Activated T-helper 17 cell treated with anti-CD3 and anti-CD28 coated beads, Interleukin-2, amount 50 U/mL, for 72 hours (primary cell): ENCODE results near the gene ACTL7B. TPM values are rescaled to one million over a fixed set of nuclear protein-coding genes. Genes with fewer than 3 reads are reported as not detected.
A peak's percentile ranks its signal among the peaks of the same experiment; 100 is the strongest.
"Not testable (repeated sequence)": the region's sequence is repeated elsewhere in the genome, so short reads cannot be mapped to it uniquely, and the experiment has no call there.

ENCODE experiments used
- ATAC-seq: fragments of 150-1000 bp; cut with Tn5 transposase; replicated peaks from 2 replicates; pipeline ENCODE4 v1.10.0; 2021; ENCODE audit warnings: mild to moderate bottlenecking, moderate library complexity
- H3K27ac Mint-ChIP-seq: one replicate; pipeline ENCODE4 v1.8.0; 2022; ENCODE audit warnings: mixed read lengths
- H3K27me3 Mint-ChIP-seq: one replicate; pipeline ENCODE4 v1.8.0; 2022; ENCODE audit warnings: mixed read lengths
- H3K36me3 Mint-ChIP-seq: one replicate; pipeline ENCODE4 v1.8.0; 2022; ENCODE audit warnings: low read depth, mild to moderate bottlenecking, mixed read lengths
- H3K4me1 Mint-ChIP-seq: one replicate; pipeline ENCODE4 v1.8.0; 2022; ENCODE audit warnings: mixed read lengths
- H3K4me3 Mint-ChIP-seq: one replicate; pipeline ENCODE4 v1.8.0; 2022; ENCODE audit warnings: mild to moderate bottlenecking, mixed read lengths
- H3K9me3 Mint-ChIP-seq: one replicate; pipeline ENCODE4 v1.8.0; 2022; ENCODE audit warnings: mixed read lengths
- total RNA-seq, 2 donors: library from RNA; stranded (reverse); gene quantifications; one replicate each; pipeline ENCODE4 v1.2.3, GENCODE V29; 2022

ACTL7B gene, protein sequence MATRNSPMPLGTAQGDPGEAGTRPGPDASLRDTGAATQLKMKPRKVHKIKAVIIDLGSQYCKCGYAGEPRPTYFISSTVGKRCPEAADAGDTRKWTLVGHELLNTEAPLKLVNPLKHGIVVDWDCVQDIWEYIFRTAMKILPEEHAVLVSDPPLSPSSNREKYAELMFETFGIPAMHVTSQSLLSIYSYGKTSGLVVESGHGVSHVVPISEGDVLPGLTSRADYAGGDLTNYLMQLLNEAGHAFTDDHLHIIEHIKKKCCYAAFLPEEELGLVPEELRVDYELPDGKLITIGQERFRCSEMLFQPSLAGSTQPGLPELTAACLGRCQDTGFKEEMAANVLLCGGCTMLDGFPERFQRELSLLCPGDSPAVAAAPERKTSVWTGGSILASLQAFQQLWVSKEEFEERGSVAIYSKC
- under 1 TPM; 0.11 TPM for total RNA-seq

DNA sequence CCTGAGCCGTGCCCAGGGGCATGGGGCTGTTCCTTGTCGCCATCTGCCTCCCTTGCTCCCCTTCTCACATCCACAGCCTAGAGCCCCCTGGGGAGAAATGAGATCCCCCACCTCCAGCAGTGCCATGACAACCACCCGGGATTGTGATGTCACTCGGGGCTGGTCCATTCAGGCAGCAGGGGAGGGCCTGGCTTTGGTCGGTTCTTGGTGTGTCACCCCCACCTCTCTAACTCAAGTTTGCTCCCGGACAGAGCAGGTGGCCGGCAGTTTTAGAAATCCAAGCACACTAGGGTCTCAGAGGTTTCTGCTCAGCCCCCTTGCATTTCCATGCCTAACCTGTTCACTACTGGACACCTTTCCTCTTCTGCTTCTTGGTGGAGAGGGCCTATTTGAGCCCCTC, at the start of gene ACTL7B:
Gene ACTL7B (minus strand): TSS at position 99 of the 400 bp plus-strand sequence. CDS start 56 bp downstream, at position 43.
- H3K4me1 Mint-ChIP-seq = no peaks in the 10 kb centered on the region
- H3K27me3 Mint-ChIP-seq = no peaks in the 10 kb centered on the region
- H3K9me3 Mint-ChIP-seq = no peaks in the 10 kb centered on the region
- no peak within 1 kb of the TSS for H3K4me3 Mint-ChIP-seq
- no peak within 1 kb of the TSS for H3K27ac Mint-ChIP-seq
- no peak for ATAC-seq
- no peaks in the 10 kb centered on the region for H3K36me3 Mint-ChIP-seq

DNA sequence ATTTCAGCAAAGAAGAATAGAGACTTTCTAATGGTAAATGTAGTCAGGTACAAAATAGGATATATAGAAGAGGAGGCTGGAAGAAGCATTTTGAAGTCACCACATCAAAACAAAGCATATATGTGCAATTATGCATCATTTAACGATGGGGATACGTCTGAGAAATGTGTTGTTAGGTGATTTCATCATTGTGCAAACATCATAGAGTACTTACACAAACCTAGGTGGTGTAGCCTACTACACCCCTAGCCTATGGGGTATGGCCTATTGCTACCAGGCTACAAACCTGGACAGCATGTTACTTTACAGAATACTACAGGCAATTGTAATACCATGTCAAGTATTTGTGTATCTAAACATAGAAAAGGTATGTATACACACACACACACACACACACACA, 49.7 kb upstream of the ACTL7B start:
- ATAC-seq = no peak
- Mint-ChIP-seq H3K27ac (no peak overlapping the region), H3K27me3 (no peaks in the 10 kb centered on the region), H3K4me1 (no peaks in the 10 kb centered on the region), H3K36me3 (peaks cover 100% of the 10 kb centered on the region), H3K9me3 (no peaks in the 10 kb centered on the region), H3K4me3 (no peak overlapping the region)

DNA sequence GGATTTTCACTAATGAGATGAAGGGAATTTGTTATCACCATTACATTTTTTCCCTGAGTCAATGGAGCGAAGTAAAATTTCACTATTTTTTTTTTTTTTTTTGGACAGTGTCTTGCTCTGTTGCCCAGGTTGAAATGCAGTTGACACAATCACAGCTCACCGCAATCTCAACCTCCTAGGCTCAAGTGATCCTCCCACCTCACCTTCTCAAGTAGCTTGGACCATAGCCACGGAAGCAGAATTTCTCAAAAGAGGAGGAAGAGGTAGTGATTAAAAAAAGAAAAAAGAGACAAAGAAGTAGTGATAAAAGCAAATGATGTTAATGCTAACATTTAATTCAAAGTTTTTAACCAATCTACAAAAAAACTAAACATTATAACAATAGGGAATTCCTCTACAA, 48.4 kb upstream of the ACTL7B start:
- Mint-ChIP-seq H3K4me3 (no peak overlapping the region), H3K27me3 (no peaks in the 10 kb centered on the region), H3K27ac (no peak overlapping the region), H3K4me1 (no peaks in the 10 kb centered on the region), H3K9me3 (no peaks in the 10 kb centered on the region), H3K36me3 (peaks cover 100% of the 10 kb centered on the region)
- ATAC-seq = no peak

DNA sequence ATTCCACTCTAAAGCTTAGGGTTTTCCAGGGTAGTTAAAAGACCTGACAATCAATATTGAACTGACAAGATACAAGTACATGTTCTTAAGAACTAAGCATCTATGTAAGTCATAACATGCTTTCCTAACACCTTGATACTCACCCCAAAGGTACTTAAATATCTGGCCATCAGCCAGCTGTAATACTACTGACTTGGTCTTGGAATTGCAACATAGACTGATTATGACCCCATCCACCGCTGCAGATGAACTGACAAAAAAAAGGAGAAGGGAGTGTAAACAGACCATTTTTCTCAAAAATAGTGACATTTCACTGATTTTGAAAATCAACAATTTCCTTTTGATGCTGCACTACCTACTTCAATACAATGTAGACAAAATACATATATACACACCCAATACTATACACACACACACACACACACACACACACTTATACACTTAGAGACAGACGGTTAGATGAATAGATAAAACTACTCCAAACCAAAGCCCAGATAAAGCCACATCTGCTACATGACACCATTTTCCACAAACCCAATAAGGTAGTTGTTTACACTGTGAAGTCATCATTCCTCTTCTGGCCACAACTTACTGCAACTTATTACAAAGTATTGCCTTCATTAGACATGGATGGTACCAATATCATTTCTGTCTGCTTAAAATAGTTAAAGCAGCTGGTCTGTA, 47.8 kb upstream of the ACTL7B start:
- no peak for ATAC-seq
- no peak overlapping the region for H3K4me3 Mint-ChIP-seq
- H3K4me1 Mint-ChIP-seq = no peaks in the 10 kb centered on the region
- peaks cover 100% of the 10 kb centered on the region for H3K36me3 Mint-ChIP-seq
- no peaks in the 10 kb centered on the region for H3K27me3 Mint-ChIP-seq
- no peaks in the 10 kb centered on the region for H3K9me3 Mint-ChIP-seq
- H3K27ac Mint-ChIP-seq = no peak overlapping the region

DNA sequence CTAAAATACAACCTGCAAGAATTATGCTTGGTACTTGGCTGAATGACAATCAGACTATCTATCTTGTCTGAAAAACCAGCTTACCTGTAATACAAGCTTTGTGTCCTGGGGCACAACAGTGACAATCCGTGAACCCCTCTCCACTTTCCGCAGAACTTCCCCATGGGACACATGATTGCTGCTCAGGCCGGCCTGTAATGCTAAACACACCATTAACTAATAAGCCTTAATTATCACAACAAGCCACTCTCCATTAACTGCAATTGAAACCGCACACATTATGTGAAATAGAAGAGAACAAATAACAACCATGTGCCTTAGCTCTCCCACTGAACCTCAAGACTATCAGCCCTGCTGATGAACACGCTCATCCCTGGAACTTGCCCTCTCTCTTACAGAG, 44.4 kb upstream of the ACTL7B start:
- H3K4me3 Mint-ChIP-seq = no peak overlapping the region
- H3K4me1 Mint-ChIP-seq = no peaks in the 10 kb centered on the region
- ATAC-seq = no peak
- peaks cover 100% of the 10 kb centered on the region for H3K36me3 Mint-ChIP-seq
- no peaks in the 10 kb centered on the region for H3K27me3 Mint-ChIP-seq
- no peaks in the 10 kb centered on the region for H3K9me3 Mint-ChIP-seq
- no peak overlapping the region for H3K27ac Mint-ChIP-seq

DNA sequence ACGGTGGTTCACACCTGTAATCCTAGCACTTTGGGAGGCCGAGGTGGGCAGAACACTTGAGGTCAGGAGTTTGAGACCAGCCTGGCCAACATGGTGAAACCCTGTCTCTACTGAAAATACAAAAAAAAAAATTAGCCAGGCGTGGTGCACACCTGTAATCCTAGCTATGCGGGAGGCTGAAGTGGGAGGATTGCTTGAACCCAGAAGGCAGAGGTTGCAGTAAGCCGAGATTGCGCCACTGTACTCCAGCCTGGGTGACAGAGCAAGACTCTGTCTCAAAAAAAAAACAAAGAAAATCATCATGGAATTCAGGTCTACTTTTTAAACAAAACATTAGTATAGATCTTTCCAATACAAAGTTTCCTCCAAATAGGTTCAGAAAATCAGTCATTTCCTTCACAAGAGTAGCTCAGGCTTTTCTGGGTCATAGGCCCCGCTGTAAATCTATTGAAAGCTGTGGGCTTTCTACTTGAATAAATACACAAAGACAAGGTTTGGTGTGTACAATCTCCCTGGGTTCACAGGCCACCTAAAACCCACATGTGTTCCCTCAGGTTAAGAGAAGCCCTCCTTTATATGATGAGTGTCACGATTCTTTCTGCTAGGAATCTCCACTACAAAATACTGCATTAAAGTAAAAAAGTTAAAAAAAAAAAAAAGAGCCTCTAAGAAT, 43.4 kb upstream of the ACTL7B start:
- H3K27me3 Mint-ChIP-seq, ATAC-seq, H3K4me3 Mint-ChIP-seq, H3K27ac Mint-ChIP-seq, H3K4me1 Mint-ChIP-seq, H3K9me3 Mint-ChIP-seq: not testable (repeated sequence)
- H3K36me3 Mint-ChIP-seq = peaks cover 100% of the 10 kb centered on the region

DNA sequence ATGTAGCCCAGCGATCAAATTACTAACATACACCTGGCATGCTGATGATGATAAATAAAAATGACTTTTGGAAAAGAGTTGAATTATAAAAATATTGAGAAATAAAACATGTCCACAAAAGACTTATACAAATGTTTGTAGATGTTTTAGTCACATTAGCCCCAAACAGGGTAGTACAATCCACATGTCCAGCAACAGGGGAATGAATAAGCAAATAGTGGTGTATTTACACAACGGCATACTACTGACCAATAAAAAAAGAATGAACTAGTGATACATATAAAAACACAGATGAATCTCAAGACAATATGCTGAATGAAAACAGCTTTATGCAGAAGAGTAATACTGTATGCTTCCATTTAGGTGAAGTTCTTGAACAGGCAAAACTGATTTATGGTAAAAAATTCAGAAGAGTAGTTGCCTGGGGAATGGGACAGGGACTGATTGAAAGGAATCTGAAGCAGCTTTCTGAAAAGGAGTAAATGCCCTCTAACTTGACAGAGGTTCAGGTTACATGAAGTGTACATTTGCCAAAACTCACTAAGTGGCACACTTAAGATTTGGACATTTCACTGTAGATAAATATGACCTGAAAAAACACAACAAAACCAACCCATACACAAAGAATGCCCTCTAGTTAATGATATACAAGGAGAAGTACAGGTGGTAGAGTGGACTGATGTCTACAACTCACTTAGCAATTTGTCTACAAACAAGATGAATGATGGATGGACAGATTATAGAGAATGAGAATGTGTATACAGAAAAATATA, 41.7 kb upstream of the ACTL7B start:
- no peak overlapping the region for H3K27ac Mint-ChIP-seq
- H3K4me3 Mint-ChIP-seq = no peak overlapping the region
- no peaks in the 10 kb centered on the region for H3K27me3 Mint-ChIP-seq
- ATAC-seq = no peak
- H3K9me3 Mint-ChIP-seq = no peaks in the 10 kb centered on the region
- H3K4me1 Mint-ChIP-seq = no peaks in the 10 kb centered on the region
- peaks cover 100% of the 10 kb centered on the region for H3K36me3 Mint-ChIP-seq

DNA sequence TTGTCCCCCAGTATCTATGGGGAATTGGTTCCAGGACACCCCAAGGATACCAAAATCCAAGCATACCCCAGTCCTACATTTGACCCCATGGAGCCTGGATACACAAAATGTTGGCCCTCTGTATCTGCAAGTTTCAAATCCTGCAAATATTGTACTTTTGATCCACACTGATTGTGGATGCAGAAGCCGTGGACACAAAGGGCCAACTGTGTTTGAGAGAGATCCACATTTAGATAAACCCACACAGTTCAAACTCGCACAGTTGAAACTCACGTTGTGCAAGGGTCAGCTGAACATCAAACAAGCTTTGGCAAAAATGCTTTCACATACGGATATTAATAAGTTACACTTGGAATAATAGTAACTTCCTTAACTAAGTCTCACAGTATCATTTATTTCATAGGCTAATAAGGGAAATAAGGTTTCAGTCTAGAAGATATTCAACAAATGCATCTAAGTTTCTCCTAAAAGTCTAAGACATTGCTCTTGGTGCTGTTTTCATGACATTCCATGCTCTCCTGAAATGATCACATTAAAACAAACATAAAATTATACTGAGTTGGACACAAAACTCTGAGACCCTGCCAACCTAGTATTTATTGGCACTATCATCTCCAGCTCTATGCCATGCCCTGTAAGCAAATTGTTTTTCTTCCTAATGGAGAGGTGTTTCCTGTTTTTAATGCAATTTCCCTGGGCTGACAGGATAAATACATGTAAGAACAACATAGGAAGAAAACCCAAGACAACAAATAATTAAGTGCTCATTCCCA, 38.6 kb upstream of the ACTL7B start:
- Mint-ChIP-seq H3K36me3 (peaks cover 100% of the 10 kb centered on the region), H3K4me3 (no peak overlapping the region), H3K9me3 (no peaks in the 10 kb centered on the region), H3K27ac (no peak overlapping the region), H3K27me3 (no peaks in the 10 kb centered on the region), H3K4me1 (no peaks in the 10 kb centered on the region)
- ATAC-seq = no peak

DNA sequence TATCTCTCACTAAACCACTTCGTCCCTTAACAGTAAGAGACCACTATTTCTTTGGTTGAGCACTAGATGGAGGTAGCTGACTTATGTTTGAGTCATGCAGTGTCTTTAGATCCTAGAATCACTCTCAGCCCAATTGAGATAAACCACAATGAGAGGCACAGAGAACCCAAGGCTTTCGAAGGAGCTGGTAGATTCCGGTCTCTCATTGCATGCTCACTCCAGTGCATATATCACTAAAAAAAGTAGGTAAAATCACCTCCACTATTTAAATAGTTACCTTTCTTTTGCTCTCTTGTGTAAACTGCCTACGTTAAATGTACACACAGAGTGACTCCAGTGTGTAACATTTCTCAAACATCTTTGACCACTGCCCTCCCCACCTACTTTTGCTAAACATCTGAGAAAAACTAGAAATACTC, 33.9 kb upstream of the ACTL7B start:
- H3K9me3 Mint-ChIP-seq = no peaks in the 10 kb centered on the region
- H3K4me3 Mint-ChIP-seq = no peak overlapping the region
- peaks cover 15% of the 10 kb centered on the region for H3K4me1 Mint-ChIP-seq
- no peak for ATAC-seq
- H3K27ac Mint-ChIP-seq = no peak overlapping the region
- peaks cover 94% of the 10 kb centered on the region for H3K36me3 Mint-ChIP-seq
- H3K27me3 Mint-ChIP-seq = no peaks in the 10 kb centered on the region

DNA sequence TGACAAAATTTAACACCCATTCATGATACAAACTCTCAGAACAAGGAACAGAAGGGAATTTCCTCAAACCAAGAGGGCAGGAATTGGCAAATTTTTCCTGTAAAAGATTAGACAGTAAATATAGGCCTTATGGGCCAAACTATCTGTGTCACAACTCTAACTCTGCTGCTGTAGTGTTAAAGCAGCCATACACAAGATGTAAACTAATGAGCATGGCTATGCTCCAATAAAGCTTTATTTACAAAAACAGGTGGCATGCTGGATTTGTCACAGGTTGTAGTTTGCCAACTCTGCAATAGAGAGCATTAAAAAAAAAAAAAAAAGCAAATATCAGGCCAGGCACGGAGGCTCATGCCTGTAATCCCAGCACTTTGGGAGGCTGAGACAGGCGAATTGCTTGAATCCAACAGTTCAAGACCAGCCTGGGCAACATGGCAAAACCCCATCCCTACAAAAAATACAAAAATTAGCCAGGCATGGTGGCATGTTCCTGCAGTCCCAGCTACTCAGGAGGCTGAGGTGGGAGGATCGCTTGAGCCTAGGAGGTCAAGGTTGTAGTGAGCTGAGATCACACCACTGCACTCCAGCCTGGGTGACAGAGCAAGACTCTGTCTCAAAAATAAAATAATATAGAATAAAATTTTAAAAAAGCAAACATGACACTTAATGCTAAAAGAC, 30.9 kb upstream of the ACTL7B start:
- peak overlapping the region; percentile 93 for H3K27ac Mint-ChIP-seq
- not testable (repeated sequence) for H3K9me3 Mint-ChIP-seq, H3K27me3 Mint-ChIP-seq, ATAC-seq
- H3K4me3 Mint-ChIP-seq = peak overlapping the region; percentile 42
- peaks cover 92% of the 10 kb centered on the region for H3K36me3 Mint-ChIP-seq
- peaks cover 15% of the 10 kb centered on the region for H3K4me1 Mint-ChIP-seq

DNA sequence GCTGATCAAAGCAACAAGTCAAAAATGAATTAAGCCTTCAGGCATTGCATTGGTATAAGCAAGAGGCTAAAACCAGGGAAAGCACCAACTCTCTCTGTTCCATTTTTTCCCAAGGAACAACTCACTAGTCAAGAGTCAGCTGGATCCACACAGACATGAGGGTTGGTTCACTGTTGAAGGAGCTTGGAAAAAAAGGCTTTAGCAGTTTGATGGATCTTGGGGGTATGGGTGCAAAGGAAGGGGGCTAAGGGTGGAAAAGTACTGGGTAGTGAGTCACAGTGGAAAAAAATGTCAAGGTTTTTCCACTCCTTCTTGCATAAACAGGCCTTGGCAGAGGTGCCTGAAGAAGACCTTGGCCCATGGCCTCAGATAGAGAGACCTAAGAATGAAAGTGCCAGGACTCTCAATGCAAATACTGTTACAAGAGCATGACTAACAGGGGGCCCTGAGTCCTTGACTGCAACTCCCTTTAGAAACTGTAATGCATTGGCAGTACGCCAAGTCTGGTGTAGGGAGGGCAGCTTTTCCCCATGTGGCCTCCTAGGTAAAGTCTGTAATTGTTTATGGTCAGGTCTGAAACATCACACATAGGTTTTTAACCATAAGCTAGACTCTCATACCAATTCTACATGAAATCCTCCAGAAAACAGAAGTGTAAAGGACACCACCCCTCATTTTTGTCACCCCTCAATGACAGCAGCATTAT, 30.0 kb upstream of the ACTL7B start:
- no peaks in the 10 kb centered on the region for H3K27me3 Mint-ChIP-seq
- H3K4me3 Mint-ChIP-seq = peak overlapping the region; percentile 42
- H3K27ac Mint-ChIP-seq = peak overlapping the region; percentile 93
- peak; percentile 98 for ATAC-seq
- H3K36me3 Mint-ChIP-seq = peaks cover 92% of the 10 kb centered on the region
- no peaks in the 10 kb centered on the region for H3K9me3 Mint-ChIP-seq
- H3K4me1 Mint-ChIP-seq = peaks cover 15% of the 10 kb centered on the region

DNA sequence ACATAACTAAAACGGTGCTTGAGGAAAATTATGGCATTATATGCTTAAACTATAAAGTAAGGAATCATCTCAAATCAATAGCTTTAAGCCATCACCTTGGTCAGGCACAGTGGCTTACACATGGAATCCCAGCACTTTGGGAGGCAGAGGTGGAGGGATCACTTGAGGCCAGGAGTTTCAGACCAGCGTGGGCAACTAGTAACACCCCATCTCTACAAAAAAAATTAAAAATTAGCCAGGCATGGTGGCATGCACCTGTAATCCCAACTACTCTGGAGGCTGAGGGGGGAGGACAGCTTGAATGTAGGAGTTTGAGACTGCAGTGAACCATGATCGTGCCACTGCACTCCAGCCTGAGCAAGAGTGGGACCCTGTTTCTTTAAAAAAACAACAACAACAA, 28.9 kb upstream of the ACTL7B start:
- H3K9me3 Mint-ChIP-seq = no peaks in the 10 kb centered on the region
- no peak overlapping the region for H3K4me3 Mint-ChIP-seq
- no peak overlapping the region for H3K27ac Mint-ChIP-seq
- no peak for ATAC-seq
- no peaks in the 10 kb centered on the region for H3K27me3 Mint-ChIP-seq
- H3K36me3 Mint-ChIP-seq = peaks cover 92% of the 10 kb centered on the region
- peaks cover 15% of the 10 kb centered on the region for H3K4me1 Mint-ChIP-seq

DNA sequence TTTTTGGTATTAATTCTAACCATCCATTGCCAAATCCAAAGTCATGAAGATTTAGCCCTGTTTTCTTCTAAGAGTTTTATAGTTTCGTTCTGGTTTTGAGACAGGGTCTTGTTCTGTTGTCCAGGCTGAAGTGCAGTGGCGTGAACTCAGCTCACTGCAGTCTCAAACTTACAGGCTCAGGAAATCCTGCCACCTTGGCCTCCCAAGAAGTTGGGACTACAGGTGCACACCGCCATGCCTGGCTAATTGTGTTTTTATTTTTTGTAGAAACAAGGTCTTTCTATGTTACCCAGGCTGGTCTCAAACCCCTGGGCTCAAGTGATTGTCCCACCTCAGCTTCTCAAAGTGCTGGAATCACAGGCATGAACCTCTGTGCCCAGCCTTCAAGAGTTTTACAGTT, 27.3 kb upstream of the ACTL7B start:
- Mint-ChIP-seq H3K9me3 (no peaks in the 10 kb centered on the region), H3K27me3 (no peaks in the 10 kb centered on the region), H3K36me3 (peaks cover 92% of the 10 kb centered on the region), H3K27ac (no peak overlapping the region), H3K4me1 (peaks cover 15% of the 10 kb centered on the region), H3K4me3 (no peak overlapping the region)
- ATAC-seq = no peak
